SH-SY5Y (cell line): ENCODE measurements around the gene CELSR1.

ENCODE experiments used
- GATA2 ChIP-seq: IDR thresholded peaks from 2 replicates; pipeline ENCODE4 v1.6.1; 2011; ENCODE audit warnings: mild to moderate bottlenecking, low read depth, low read length
- GATA3 ChIP-seq: IDR thresholded peaks from 2 replicates; pipeline ENCODE4 v1.6.1; 2011; ENCODE audit warnings: low read depth, mild to moderate bottlenecking, low read length, moderate library complexity

Gene CELSR1

GRCh38 chr22:46346680-46347405 is 190.6 kb downstream of the CELSR1 start:
- TF ChIP-seq GATA2 (no peak), GATA3 (no peak)

GRCh38 chr22:46340676-46341075 is 196.7 kb downstream of the CELSR1 start:
- TF ChIP-seq GATA3, result no peak
- TF ChIP-seq GATA2, result no peak

- no peak for TF ChIP-seq GATA3
- no peak for TF ChIP-seq GATA2
Measured at GRCh38 chr22:46339956-46340355, 197.5 kb downstream of the CELSR1 start.

GRCh38 chr22:46338636-46339035 is 198.8 kb downstream of the CELSR1 start:
- TF ChIP-seq GATA2, result no peak
- TF ChIP-seq GATA3, result no peak

- TF ChIP-seq GATA2 (no peak), GATA3 (no peak)
Measured at GRCh38 chr22:46337870-46338269, 199.6 kb downstream of the CELSR1 start.

- no peak for TF ChIP-seq GATA3
- no peak for TF ChIP-seq GATA2
Measured at GRCh38 chr22:46336119-46337078, 201.0 kb downstream of the CELSR1 start.

GRCh38 chr22:46335201-46336118 is 202.0 kb downstream of the CELSR1 start, which contains the start of gene TRMU:
TSS of gene TRMU (plus strand) at chr22:46335714. CDS start at chr22:46335765, 51 bp downstream.
- TF ChIP-seq GATA2 (no peak), GATA3 (no peak)

GRCh38 chr22:46331496-46331895 is 205.9 kb downstream of the CELSR1 start:
- TF ChIP-seq GATA2, result no peak
- no peak for TF ChIP-seq GATA3

GRCh38 chr22:46330426-46330825 is 207.0 kb downstream of the CELSR1 start:
- TF ChIP-seq GATA2 (no peak), GATA3 (no peak)

GRCh38 chr22:46329616-46330015 is 207.8 kb downstream of the CELSR1 start:
- TF ChIP-seq GATA3, result no peak

- TF ChIP-seq GATA2 (no peak), GATA3 (no peak)
Measured at GRCh38 chr22:46328797-46329196, 208.6 kb downstream of the CELSR1 start.

GRCh38 chr22:46327691-46328465 is 209.5 kb downstream of the CELSR1 start:
- TF ChIP-seq GATA2, result no peak
- no peak for TF ChIP-seq GATA3
